Vagina (tissue), 2 donors: ENCODE results near the gene DNAH8.

Source experiments
- CTCF ChIP-seq, 3 experiments: fragments of 450-650 bp in 2 of 3; fragments of 200-600 bp in 1 of 3; sonication (generic) in 1 of 3; IDR thresholded peaks; one replicate each; pipeline ENCODE4 v1.5.1; 2017 to 2019; ENCODE audit warnings: antibody characterized with exemption in 3 of 3, mild to moderate bottlenecking in 2 of 3, moderate library complexity in 2 of 3
- POLR2A ChIP-seq, 2 donors: fragments of 450-650 bp; IDR thresholded peaks; one replicate each; pipeline ENCODE4 v1.6.1; 2017; ENCODE audit warnings: antibody characterized with exemption in 2 of 2, mild to moderate bottlenecking in 2 of 2, moderate library complexity in 2 of 2
- POLR2AphosphoS5 ChIP-seq, 2 donors: sonication (generic); formaldehyde crosslinking; IDR thresholded peaks; one replicate each; pipeline ENCODE4 v1.9.0; 2017; ENCODE audit warnings: antibody characterized with exemption in 2 of 2, mild to moderate bottlenecking in 2 of 2, low read depth in 1 of 2; ENCODE audit not compliant: insufficient read depth in 1 of 2

- TF ChIP-seq CTCF (IDR thresholded peaks at IDR 0.05) (no peak), POLR2AphosphoS5 (IDR thresholded peaks at IDR 0.05; ENCODE audit: insufficient read depth in 1 of 2, low read depth in 1 of 2) (no peak), POLR2A (IDR thresholded peaks at IDR 0.05) (no peak)
Measured at GRCh38 chr6:38750968-38751615, 36.0 kb downstream of the DNAH8 start.
